Activated CD4-positive, alpha-beta T cell treated with anti-CD3 and anti-CD28 coated beads for 1 hour (primary cell): ENCODE data around the gene FGFRL1.

Experiments
- DNase-seq: peaks from one replicate; pipeline ENCODE4 v3.0.0-alpha.2; 2020

Gene FGFRL1

DNA sequence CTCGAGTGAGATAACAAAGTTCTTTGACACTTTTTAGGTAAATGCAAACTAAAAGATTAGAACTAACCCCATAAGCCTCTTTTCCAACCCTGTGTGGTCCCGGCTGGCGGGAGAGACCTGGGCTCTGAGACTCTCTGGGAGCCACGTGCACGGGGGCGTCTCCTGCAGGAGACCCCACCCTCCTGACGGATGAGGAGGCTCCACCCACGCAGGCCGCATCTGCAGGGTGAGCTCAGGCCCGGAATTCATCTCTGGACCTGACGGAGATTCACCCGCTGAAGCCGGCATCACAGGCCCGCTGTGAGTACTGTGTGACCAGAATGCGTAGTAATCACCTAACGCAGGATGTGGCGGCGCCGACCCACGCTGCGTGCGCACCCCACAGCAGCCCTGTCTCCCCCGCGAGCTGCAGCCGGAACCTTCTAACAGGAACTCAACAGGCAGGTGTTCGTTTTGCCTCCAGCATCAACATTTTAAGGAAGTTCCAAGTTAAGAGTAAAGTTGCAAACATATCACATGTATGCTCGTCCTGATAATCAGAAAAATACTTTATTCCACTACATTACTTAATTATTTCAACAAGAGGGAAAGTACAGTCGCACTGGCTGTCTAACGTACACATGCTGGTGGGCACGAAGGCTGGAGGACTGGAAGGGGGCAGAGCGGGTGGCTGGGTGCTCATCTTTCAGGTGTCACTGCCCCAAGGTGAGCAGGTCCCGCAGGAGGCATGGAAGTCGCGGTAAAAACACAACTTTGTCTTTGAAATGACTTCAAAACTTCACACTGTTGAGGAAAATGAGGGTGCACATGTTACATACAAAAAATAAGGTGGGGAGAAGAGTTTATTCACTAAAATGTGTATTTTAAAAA is 44.5 kb downstream of the FGFRL1 start:
- peak; percentile 70 for DNase-seq

DNA sequence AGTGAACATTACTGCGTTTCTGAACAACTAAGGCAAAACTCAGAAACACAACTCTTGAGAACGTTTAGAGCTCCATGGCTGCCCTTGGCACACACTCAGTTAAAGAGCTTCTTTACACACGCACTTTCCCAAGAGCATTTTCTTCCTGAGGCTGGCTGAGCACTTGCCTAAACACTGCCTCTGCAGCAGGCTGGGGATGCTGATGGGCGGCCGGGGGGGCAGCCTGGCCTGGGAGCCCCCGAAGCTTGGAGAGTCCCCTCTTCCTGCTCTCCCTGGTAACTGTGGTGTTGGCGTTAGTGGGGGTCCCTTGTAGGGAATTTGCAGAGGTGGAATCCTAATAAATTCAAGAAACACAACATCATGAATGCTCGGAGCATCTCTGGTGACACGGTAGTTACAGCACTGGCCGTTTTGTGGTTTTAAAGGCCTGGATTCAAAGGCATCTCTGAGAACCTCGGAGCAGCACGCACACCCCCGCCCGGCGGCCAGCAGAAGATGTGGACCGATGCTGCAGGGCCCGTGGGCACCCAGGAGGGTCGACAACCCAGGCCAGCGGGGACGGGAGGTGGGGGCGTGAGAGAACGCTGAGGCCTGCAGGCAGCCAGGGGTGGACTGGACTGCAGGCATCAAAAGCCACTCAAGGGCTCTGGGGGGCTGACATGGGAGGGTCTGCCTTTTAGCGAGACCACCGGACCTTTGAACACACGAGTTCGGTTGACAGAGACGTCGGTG is 45.4 kb downstream of the FGFRL1 start:
- DNase-seq = no peak

DNA sequence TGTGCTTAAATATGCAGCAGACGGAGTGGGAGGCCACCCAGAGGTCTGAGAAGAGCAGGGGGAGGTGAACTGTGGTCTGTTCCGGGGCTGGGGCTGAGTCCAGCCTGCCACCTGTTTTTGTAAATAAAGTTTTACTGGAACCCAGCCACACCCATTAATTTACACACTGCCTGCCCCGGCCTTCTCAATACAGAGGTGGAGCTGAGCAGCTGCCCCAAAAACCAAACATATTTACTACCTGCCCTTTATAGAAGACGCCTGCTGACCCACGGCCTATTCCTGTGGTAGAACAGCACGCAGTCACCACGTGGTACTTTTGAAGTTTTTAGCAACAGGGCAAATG is 45.9 kb downstream of the FGFRL1 start:
- no peak for DNase-seq

DNA sequence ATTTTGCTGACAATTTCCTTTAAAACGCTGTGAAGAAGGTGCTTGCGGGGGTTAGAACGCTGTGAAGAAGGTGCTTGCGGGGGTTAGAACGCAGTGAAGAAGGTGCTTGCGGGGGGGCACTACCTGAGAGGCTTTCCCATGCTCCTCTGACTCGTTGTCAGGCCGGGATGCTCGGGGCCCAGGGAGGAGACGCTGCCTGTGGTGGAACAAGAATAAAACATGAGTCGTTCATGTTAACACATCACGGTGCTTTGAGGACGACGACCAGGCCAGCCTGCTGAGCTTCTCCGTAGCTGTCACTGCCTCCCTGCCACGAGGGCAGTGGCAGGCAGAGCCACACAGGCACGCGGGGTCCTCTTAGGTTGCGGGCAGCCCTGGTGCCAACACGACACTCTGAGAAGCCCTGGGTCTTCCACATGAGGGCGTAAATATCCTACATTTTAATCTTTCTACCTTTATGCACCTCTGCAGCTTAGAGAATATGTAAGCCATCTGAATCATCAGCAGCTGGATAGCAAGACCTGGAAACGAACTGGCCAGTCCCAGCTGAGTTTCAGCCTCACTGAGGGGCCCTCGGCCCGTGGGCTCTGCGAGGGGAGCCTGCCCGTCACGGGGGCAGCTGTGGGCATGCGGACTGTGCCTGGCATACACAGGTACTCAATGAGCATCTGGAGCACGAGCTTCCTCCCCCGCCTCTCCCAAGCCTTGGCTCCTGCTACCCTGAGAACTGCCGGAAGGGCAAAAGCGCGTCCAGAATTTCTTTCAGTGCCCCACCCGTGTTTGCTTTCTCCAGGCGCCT is 47.0 kb downstream of the FGFRL1 start:
- no peak for DNase-seq

DNA sequence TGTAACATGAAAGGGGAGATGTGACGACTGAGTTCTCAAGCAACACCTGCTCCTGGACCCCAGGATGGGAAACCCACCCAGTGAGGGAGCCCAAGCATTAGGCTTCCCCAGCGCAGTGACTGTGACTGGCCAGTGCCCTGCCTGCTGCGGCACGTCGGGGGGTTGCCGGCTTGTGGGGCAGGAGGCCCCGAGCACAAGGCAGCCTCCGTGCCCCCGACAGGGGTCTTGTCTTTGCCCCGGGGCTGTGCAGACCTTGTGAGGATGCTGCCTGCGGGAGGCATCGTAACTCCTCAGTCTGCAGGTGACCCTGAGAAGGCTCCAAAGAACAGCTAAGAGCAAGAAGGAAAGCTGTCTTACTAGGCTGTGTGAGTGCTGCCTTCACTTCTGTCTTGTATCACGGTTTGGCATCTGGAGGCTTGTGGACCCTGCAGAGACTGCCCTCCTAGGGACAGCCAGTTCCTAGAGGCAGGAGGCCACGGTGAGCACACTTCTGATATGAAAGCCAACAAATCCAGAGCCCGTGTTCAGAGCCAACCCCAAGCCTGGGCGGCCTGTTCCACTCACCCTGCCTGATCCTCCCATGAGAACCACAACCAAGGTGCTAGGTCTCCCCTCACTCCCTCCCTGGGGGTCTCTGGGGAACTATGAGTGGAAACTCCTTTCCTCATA is 47.7 kb downstream of the FGFRL1 start:
- DNase-seq = no peak

DNA sequence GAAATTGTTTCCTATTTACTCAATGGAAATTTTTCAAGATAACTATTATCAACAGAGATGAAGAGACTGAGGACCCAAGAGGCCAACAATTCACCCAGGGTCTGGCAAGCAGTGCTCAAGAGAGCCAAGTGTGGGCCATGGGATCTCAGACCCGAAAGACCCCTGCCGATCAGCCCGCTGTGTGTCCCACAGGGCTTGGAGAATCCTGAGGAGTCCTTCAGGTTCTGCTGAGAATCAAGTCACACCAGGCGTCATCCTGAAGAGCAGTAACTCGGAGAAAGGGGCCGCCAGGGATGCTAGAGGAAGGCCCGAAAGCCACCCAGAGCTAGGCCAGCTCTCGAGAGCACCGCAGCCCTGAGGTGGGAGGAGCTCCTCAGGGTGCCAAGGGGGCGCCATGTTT is 48.7 kb downstream of the FGFRL1 start:
- DNase-seq = no peak

DNA sequence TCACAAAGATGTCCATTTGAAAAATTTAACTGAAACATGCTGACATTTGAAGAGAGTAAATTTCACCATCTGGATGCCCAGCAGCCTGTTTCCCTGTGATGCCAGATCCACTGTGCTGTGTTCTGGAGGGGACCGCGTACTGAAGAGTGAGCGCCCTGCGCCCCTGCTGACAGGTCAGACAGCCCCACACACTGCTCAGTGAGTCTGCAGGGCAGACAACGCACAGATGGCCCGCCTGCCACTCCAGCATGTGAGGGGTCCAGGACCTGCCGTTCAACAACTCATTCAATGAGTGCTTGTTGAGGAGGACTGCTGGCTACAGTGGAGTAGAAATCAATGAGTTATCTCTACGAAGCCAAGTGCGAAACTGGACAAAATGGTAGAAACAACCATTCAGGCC is 49.2 kb downstream of the FGFRL1 start:
- no peak for DNase-seq

DNA sequence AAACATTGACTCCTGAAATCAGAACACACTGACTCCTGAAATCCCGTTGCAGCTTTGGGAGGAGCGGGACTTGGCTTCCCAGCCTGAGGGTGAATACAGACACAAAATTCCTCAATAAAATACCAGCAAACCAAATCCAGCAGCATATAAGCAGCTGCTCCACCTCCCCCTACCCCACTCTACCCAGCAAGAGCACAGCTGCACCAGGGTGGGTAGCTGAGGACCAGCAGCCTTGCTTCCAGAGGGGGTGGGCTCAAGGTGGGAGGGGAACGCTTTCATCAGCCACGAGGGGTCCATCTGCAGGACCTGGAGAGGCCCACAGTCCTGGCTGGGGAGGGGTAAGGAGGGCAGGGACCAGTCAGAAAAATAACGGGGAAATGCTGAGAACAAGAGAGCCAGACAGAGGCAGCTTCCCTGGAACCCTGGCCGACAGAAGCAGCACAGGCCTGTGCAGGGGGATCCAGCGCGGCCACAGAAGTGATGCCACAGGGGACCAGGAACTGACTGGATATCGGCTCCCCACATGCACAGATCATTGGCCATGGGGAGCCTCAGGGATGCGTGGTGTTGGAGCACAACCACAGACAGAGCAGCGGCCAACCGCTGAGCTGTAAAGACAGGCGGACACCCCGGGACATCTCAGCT is 49.8 kb downstream of the FGFRL1 start:
- DNase-seq = no peak

DNA sequence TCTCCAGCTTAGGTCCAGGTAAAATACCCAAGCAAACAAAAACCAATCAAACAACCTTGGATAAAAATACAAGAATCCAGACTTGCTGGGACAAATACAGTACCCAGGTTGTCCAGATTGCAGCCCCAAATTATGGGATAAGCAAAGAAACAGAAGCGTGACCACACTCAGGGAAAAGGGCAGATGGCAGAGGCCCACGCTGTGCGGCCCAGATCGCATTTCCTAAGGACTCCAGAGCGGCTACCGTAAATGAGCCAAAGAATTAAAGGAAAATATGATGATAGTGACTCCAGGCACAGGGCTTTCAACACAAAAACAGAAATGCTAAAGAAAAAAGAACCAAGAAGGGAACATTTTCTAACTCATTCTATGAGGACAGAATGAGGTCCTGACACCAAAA is 50.3 kb downstream of the FGFRL1 start:
- no peak for DNase-seq

DNA sequence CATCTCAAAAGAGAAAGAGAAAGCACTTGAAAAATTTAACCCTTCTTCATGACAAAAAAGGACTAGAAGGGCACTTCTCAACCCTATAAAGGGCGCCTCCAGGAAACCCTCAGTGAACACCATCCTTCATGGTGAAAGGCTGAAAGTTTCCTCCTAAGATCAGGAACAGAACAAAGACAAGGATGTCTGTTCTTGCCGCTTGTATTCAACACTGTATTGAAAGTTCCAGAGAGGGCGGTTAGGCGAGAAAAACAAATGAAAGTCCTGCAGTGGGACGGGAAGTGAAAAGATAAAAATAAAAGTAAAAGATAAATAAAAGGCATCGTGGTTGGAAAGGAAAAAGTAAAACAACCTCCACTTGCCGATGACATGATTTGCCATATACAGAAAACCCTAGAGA is 51.0 kb downstream of the FGFRL1 start:
- DNase-seq = no peak

DNA sequence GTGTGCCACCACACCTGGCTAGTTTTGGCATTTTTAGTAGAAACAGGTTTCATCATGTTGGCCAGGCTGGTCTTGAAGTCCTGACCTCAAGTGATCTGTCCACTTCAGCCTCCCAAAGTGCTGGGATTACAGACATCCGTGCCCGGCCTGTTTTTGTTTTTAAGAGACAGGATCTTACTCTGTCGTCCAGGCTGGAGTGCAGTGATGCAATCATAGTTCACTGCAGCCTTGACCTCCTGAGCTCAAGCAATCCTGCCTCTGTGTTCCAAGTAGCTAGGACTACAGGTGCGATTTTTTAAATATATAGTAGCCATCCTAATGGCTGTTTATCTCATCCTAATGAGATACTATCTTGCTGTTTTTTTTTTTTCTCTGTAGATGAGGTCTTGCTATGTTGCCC is 54.3 kb downstream of the FGFRL1 start:
- no peak for DNase-seq

DNA sequence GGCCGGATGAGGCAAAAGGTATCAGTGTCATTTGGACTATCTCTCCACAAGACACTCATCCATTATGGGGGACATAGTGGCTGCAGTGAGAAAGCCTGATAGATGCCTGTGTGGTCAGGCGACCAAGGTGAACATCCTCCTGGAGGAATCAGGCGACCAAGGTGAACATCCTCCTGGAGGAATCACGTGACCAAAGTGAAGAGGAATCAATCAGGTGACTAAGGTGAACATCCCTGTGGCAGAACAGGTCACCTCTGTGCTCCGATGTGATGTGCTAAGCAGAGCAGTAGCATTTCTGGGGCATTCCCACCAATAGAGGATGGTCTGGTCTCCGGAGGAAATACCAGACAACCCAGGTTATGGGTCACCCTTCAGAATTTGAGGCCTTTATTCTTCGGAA is 58.0 kb downstream of the FGFRL1 start:
- DNase-seq = no peak

DNA sequence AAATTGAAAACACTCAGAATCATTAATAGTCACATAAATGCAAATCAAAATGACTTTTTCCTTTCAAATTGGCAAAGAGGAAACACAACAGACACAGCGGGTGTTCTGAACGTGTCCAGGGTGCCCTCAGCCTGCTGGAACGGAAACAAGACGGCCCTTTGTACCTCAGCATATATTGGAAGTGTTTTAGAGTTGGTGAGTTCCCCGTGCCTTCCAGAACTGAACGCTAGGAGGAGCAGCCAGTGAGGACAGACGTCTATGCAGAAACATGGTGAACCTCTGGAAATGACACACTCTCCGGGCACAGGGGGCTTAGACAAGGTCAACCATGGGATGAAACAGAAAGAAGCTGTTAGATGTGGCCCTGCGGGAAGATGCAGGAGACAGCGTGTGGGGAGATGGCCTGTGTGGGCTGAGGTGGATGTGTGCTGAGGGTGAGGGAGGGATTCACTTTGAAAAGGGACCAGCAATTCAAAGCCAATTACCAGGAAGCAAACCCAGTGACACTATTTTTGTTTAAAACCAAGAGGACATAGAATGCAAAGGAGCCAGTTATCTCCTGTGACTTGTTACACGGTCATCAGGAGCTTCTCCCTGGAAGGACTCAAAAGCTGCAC is 61.5 kb downstream of the FGFRL1 start:
- DNase-seq = no peak

DNA sequence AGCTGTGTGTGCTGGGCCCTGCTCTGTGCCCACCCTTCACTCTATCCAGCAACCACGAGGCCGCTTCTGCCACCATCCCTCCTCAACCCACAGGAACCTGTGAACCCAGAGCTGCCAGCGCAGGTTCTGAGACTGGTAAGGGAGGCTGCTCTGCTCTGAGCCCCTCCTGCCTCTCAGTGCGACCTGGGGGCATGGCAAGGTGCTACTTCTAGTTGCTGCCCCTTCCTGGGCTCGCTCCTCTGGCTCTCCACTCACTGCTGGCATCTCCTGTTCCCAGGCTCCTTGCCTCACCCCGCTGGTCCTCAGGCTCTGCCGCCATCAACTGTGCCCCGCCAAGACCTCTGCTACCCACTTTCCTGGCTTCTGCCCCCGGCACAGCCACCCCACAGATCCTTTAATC is 62.7 kb downstream of the FGFRL1 start:
- no peak for DNase-seq

DNA sequence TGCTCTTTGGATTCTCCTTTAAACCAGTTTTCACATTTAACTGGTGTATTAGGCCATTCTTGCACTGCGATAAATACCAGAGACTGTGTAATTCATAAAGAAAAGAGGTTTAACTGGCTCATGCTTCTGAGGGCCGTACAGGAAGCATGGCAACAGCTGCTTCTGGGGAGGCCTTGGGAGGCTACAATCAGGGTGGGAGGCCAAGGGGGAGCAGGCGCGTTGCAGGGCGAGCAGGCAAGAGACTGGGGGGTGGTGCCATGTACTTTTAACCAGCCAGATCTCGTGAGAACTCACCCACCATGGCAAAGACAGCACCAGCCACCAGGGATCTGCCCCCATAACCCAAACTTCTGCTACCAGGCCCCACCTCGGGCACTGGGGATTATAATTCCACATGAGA is 63.8 kb downstream of the FGFRL1 start:
- no peak for DNase-seq

DNA sequence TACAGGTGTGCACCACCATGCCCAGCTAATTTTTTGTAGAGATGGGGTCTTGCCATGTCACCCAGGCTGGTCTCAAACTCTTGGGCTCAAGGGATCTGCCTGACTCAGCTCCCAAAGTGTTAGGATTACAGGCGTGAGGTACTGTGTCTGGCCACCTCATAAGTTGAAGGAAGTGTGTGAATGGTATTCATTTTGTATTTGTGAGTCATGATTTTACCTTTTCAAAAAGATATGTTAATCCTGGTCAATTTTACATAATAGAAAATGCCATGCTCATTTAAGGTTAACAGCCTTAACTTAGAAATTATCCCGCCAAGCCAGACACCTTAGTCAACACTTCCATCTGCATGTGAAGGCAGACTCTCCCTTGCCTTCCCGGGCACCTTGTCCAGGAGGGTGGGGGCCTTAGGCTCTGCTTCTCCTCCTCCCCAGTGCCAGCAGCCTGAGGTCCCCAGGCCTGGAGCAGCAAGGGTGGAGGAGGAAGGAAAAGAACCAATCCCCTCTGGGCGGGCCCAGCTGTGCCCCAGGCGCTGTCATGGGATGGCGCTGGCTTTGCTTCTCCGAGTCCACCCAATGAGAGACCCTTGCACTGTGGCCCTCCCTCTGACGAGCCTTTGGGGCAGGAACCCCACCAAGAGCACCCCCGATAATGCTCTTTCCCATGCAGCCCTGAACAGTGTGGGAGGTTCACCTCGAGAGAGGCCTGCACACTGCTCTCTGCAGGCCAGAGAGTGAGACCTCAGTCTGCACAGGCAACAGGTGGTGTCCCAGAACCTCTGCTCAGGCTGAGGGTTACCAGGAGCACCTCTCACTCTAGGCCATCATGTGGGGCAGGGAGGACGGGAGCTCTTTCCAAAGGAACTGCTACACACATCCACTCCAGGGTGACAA is 64.6 kb downstream of the FGFRL1 start:
- no peak for DNase-seq
